GM12891 (cell line): ENCODE results near the gene PCYOX1L.

Source experiments
- POLR2A ChIP-seq: IDR thresholded peaks from 2 replicates; pipeline ENCODE4 v1.6.1; 2011; ENCODE audit warnings: low read depth, low read length, control low read depth
- POLR2AphosphoS5 ChIP-seq: IDR thresholded peaks from 2 replicates; pipeline ENCODE4 v1.6.1; 2011; ENCODE audit warnings: low read depth, low read length, control low read depth
- POU2F2 ChIP-seq: IDR thresholded peaks from 2 replicates; pipeline ENCODE4 v1.6.1; 2011; ENCODE audit warnings: low read depth, mild to moderate bottlenecking, control low read depth, low read length, moderate library complexity
- SPI1 ChIP-seq: IDR thresholded peaks from 2 replicates; pipeline ENCODE4 v1.6.1; 2011; ENCODE audit warnings: low read depth, low read length, control low read depth
- TAF1 ChIP-seq: IDR thresholded peaks from 2 replicates; pipeline ENCODE4 v1.6.1; 2011; ENCODE audit warnings: low read depth, low read length, control low read depth

GRCh38 chr5:149391524-149391923, 33.7 kb downstream of the PCYOX1L start:
- TF ChIP-seq POLR2AphosphoS5 (no peak), POLR2A (no peak), TAF1 (no peak), SPI1 (no peak), POU2F2 (no peak)
